Neuronal stem cell (in vitro differentiated cells): Measurements from ENCODE around the gene AIF1L.
A peak's percentile ranks its signal among the peaks of the same experiment; 100 is the strongest.
"Not testable (repeated sequence)": the region's sequence is repeated elsewhere in the genome, so short reads cannot be mapped to it uniquely, and the experiment has no call there.

Experiments
- DNase-seq: peaks from one replicate; pipeline ENCODE4 v3.0.0-alpha.2; 2013; ENCODE audit warnings: low spot score
- H2AFZ ChIP-seq: one replicate; pipeline ENCODE4 v1.6.1; 2013; ENCODE audit warnings: mild to moderate bottlenecking, low read length, inconsistent platforms
- H2AK5ac ChIP-seq: 2 replicates; pipeline ENCODE4 v1.6.1; 2013; ENCODE audit warnings: low read depth, mild to moderate bottlenecking, inconsistent platforms, low read length, moderate library complexity, mixed read lengths
- H2BK120ac ChIP-seq: 2 replicates; pipeline ENCODE4 v1.6.1; 2013; ENCODE audit warnings: low read depth, mild to moderate bottlenecking, inconsistent platforms, low read length, moderate library complexity, mixed read lengths
- H2BK12ac ChIP-seq: one replicate; pipeline ENCODE4 v1.6.1; 2013; ENCODE audit warnings: low read length, inconsistent platforms
- H2BK15ac ChIP-seq: 2 replicates; pipeline ENCODE4 v1.6.1; 2013; ENCODE audit warnings: mild to moderate bottlenecking, low read length, inconsistent platforms, mixed read lengths
- H2BK5ac ChIP-seq: one replicate; pipeline ENCODE4 v1.6.1; 2013; ENCODE audit warnings: inconsistent platforms, mild to moderate bottlenecking, low read length, moderate library complexity
- H3K14ac ChIP-seq: one replicate; pipeline ENCODE4 v1.6.1; 2013; ENCODE audit warnings: low read length, inconsistent platforms
- H3K18ac ChIP-seq: 2 replicates; pipeline ENCODE4 v1.6.1; 2013; ENCODE audit warnings: low read length, inconsistent platforms
- H3K23ac ChIP-seq: 2 replicates; pipeline ENCODE4 v1.6.1; 2013; ENCODE audit warnings: low read depth, mild to moderate bottlenecking, mixed read lengths, low read length, inconsistent platforms; ENCODE audit not compliant: poor library complexity
- H3K27ac ChIP-seq: replicated peaks from 3 replicates; pipeline ENCODE4 v1.5.1; 2013; ENCODE audit warnings: low read length, inconsistent platforms
- H3K27me3 ChIP-seq, 3 experiments: 2 replicates each; pipeline ENCODE4 v1.6.1; 2013; ENCODE audit warnings: low read length in 3 of 3, mild to moderate bottlenecking in 2 of 3, inconsistent platforms in 1 of 3, low read depth in 1 of 3, mixed read lengths in 1 of 3, moderate library complexity in 1 of 3; ENCODE audit not compliant: control insufficient read depth in 3 of 3, insufficient read depth in 3 of 3
- H3K36me3 ChIP-seq, 2 donors: replicated peaks in 1 of 2; 2 replicates each; pipeline ENCODE4 v1.6.1; 2013; ENCODE audit warnings: low read length in 2 of 2; ENCODE audit not compliant: control insufficient read depth in 2 of 2, insufficient read depth in 2 of 2
- H3K4ac ChIP-seq: 2 replicates; pipeline ENCODE4 v1.6.1; 2013; ENCODE audit warnings: inconsistent platforms, mild to moderate bottlenecking, low read length, moderate library complexity
- H3K4me1 ChIP-seq, 2 donors: 1 replicate in 1 of 2; 2 replicates in 1 of 2; pipeline ENCODE4 v1.6.1; 2013; ENCODE audit warnings: low read length in 2 of 2, low read depth in 1 of 2; ENCODE audit not compliant: control insufficient read depth in 2 of 2, insufficient read depth in 1 of 2
- H3K4me2 ChIP-seq: one replicate; pipeline ENCODE4 v1.6.1; 2013; ENCODE audit warnings: mild to moderate bottlenecking, low read length, inconsistent platforms; ENCODE audit not compliant: insufficient read depth, poor library complexity, severe bottlenecking
- H3K4me3 ChIP-seq, 2 donors: 2 replicates each; pipeline ENCODE4 v1.5.1; 2013; ENCODE audit warnings: low read length in 2 of 2, mild to moderate bottlenecking in 2 of 2, inconsistent platforms in 1 of 2, moderate library complexity in 1 of 2
- H3K79me1 ChIP-seq: one replicate; pipeline ENCODE4 v1.6.1; 2013; ENCODE audit warnings: low read depth, mild to moderate bottlenecking, inconsistent platforms, low read length, moderate library complexity
- H3K9ac ChIP-seq: one replicate; pipeline ENCODE4 v1.6.1; 2013; ENCODE audit warnings: mild to moderate bottlenecking, low read depth, low read length, inconsistent platforms; ENCODE audit not compliant: poor library complexity
- H3K9me3 ChIP-seq, 2 donors: replicated peaks in 1 of 2; 2 replicates each; pipeline versions ENCODE3 to v1.6.1; 2013; ENCODE audit warnings: low read length in 2 of 2, mild to moderate bottlenecking in 2 of 2, inconsistent platforms in 1 of 2, low read depth in 1 of 2, mixed read lengths in 1 of 2, moderate library complexity in 1 of 2; ENCODE audit not compliant: control insufficient read depth in 2 of 2, insufficient read depth in 1 of 2
- H4K8ac ChIP-seq: one replicate; pipeline ENCODE4 v1.6.1; 2013; ENCODE audit warnings: low read depth, mild to moderate bottlenecking, inconsistent platforms, low read length, moderate library complexity
- H4K91ac ChIP-seq: one replicate; pipeline ENCODE4 v1.6.1; 2013; ENCODE audit warnings: low read length, low read depth, mild to moderate bottlenecking, inconsistent platforms; ENCODE audit not compliant: poor library complexity
- WGBS, 2 donors: extraction: QIAGEN DNeasy Blood & Tissue Kit; methylation state at CpG; one replicate each; pipeline ENCODE4 v1.1.7; 2013; ENCODE audit warnings: missing lambda C conversion rate in 2 of 2, mixed read lengths in 1 of 2; ENCODE audit not compliant: insufficient read length in 2 of 2, insufficient replicate concordance in 1 of 2; ENCODE audit errors: extremely low coverage in 2 of 2; 5-methylcytosine and 5-hydroxymethylcytosine counted together

The AIF1L gene

DNA sequence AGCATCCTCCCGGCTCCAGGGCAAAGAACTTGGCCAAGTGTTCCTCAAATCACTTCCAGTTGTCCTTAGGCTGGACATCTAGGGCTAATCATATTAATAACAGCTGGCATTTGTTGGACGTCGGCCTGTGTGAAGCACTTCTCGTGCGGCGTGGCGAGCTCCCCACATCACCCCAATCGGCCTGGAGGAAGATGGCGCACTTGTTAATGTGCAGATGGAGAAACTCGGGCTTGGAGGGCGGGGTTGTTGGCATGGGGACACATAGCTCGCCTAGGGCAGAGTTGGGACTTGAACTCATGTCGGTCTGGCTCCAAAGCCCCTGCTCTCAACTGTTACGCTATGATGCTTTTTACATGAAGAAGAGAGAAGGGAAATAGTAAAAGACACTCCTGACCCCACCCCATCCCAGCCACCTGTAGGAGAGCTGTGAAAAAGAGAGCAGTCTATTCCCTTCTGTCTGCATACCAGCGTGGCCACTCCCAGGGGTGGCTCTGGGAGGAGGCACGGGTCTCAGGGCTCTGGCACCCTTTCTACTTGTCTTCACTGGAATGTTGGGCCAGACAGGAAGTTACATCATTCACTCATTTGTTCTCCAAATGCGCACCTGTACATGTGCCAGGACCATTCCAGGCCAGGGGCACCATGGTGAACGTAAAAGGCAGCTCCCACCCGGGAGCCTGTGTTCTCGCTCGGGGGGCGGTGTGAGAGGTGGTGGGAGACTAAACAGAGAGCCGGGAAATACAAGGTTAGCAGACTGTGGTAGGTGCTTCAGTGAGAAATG is 16.2 kb downstream of the AIF1L start:
- H3K9ac ChIP-seq: no peak overlapping the region
- H3K4me2 ChIP-seq: no peak overlapping the region
- H4K91ac ChIP-seq: no peak overlapping the region
- H3K27me3 ChIP-seq: no peaks in the 10 kb centered on the region
- H3K4ac ChIP-seq: peak overlapping the region; percentile 27
- H3K23ac ChIP-seq: peak overlapping the region; percentile 22
- DNase-seq: no peak
- peak overlapping the region; percentile 12 for H3K14ac ChIP-seq
- peak overlapping the region; percentile 27 for H2BK12ac ChIP-seq
- H3K27ac ChIP-seq: peak overlapping the region; percentile 97
- H3K18ac ChIP-seq: peak overlapping the region; percentile 93
- H2AK5ac ChIP-seq: peak overlapping the region; percentile 39
- no peaks in the 10 kb centered on the region for H3K9me3 ChIP-seq
- H4K8ac ChIP-seq: no peak overlapping the region
- no CpG with 5 or more reads among the region's 23 CpGs for WGBS, 2 donors
- H2BK5ac ChIP-seq: peak overlapping the region; percentile 99
- H3K4me1 ChIP-seq: peaks cover 16 to 18% of the 10 kb centered on the region in 2 donors
- no peak overlapping the region for H3K4me3 ChIP-seq
- H2AFZ ChIP-seq: peak overlapping the region; percentile 92
- peaks cover 23 to 50% of the 10 kb centered on the region in 2 donors for H3K36me3 ChIP-seq
- no peak overlapping the region for H2BK120ac ChIP-seq
- peaks cover 3% of the 10 kb centered on the region for H3K79me1 ChIP-seq
- peak overlapping the region; percentile 81 for H2BK15ac ChIP-seq

DNA sequence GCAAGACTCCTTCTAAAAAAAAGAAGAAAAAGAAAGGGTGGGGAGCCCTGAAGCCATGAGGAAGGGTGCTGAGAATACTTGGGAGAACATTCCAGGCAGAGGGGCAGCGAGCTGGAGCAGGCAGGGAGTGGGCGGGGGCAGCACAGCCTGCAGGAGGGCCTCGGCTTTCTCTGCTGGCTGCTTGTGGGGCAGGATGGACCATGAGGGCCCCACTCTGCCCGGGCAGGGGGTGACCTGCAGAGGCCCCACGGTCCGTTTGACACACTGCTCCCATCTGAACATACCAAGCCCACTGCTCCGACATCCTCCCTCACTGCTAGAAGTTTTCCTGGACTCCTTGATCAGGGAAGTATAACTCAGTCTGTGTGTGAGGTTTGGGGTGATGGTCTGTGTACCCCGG is 17.3 kb downstream of the AIF1L start:
- Histone ChIP-seq H3K27ac (no peak overlapping the region), H4K91ac (no peak overlapping the region)
- WGBS, 2 donors: no CpG with 5 or more reads among the region's 8 CpGs

DNA sequence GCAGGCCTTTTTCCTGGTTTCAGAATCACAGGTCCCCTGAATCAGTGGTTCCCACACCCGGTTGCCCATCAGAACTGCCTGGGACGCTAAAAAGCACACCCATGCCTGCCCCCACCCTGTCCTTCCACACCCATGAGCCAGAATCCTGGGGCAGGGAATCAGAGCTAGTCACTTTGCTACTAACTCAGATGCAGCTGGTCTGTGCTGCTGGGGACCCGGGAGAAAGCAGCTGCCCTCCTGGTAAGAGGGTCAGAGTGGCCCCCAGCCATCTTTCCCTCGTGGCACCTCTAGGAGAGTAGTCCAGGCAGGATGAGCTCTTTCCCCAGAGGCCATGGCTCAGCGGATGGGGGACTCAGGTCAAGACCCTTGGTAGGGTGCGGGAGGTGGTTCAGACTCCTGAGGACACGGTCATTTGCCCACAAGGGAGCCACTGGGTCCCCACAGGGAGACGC is 17.8 kb downstream of the AIF1L start:
- peaks cover 24 to 54% of the 10 kb centered on the region in 2 donors for H3K36me3 ChIP-seq
- no peak overlapping the region for H4K91ac ChIP-seq
- H2AFZ ChIP-seq: no peak overlapping the region
- no peak for DNase-seq
- peaks cover 3% of the 10 kb centered on the region for H3K79me1 ChIP-seq
- H2BK15ac ChIP-seq: no peak overlapping the region
- no peak overlapping the region for H3K4me3 ChIP-seq
- no peak overlapping the region for H3K4me2 ChIP-seq
- no peak overlapping the region for H2BK12ac ChIP-seq
- H3K27ac ChIP-seq: no peak overlapping the region
- peak overlapping the region; percentile 56 for H2BK5ac ChIP-seq
- no peak overlapping the region for H2BK120ac ChIP-seq
- H3K14ac ChIP-seq: no peak overlapping the region
- H3K4ac ChIP-seq: no peak overlapping the region
- H3K23ac ChIP-seq: peak overlapping the region; percentile 93
- peak overlapping the region; percentile 66 for H2AK5ac ChIP-seq
- no peak overlapping the region for H3K18ac ChIP-seq
- H3K4me1 ChIP-seq: peaks cover 16 to 18% of the 10 kb centered on the region in 2 donors
- H3K27me3 ChIP-seq: no peaks in the 10 kb centered on the region
- H3K9me3 ChIP-seq: no peaks in the 10 kb centered on the region
- WGBS, 2 donors: no CpG with 5 or more reads among the region's 8 CpGs
- H4K8ac ChIP-seq: no peak overlapping the region
- peak overlapping the region; percentile 50 for H3K9ac ChIP-seq

More for the DNA sequence above, 17.3 kb downstream of the AIF1L start:
- Histone ChIP-seq H3K4me3 (no peak overlapping the region), H3K9ac (no peak overlapping the region), H2AFZ (no peak overlapping the region), H2AK5ac (peak overlapping the region; percentile 78), H2BK15ac (peak overlapping the region; percentile 78), H3K9me3 (no peaks in the 10 kb centered on the region), H3K14ac (no peak overlapping the region), H3K4ac (no peak overlapping the region), H3K4me1 (peaks cover 16 to 18% of the 10 kb centered on the region in 2 donors), H3K4me2 (no peak overlapping the region), H2BK120ac (no peak overlapping the region), H3K23ac (peak overlapping the region; percentile 93), H3K18ac (peak overlapping the region; percentile 56), H2BK12ac (no peak overlapping the region), H4K8ac (no peak overlapping the region), H3K36me3 (peaks cover 24 to 51% of the 10 kb centered on the region in 2 donors), H3K79me1 (peaks cover 3% of the 10 kb centered on the region), H3K27me3 (no peaks in the 10 kb centered on the region), H2BK5ac (peak overlapping the region; percentile 56)
- DNase-seq: no peak

DNA sequence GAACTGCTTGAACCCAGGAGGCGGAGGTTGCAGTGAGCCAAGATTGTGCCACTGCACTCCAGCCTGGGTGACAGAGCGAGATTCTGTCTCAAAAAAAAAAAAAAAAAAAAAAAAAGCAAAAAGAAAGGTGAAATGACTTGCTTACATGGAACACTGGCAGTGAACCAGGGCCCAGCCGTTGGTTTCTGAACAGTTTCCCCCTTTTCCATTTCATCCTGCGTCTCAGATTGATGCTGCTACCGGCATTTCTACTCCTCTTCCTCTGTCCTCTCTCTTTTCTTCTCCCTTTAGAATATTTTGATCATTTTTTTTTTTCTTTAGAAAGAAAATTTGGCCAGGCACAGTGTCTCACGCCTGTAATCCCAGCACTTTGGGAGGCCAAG is 19.0 kb downstream of the AIF1L start:
- not testable (repeated sequence) for H2AFZ ChIP-seq, H2BK15ac ChIP-seq, H2BK120ac ChIP-seq, H4K8ac ChIP-seq, H3K9ac ChIP-seq, H3K23ac ChIP-seq, H2AK5ac ChIP-seq, DNase-seq, H3K4ac ChIP-seq, H3K4me2 ChIP-seq, H3K4me3 ChIP-seq, H2BK5ac ChIP-seq, H3K18ac ChIP-seq, H3K27me3 ChIP-seq, H3K9me3 ChIP-seq, H4K91ac ChIP-seq, H3K27ac ChIP-seq, H2BK12ac ChIP-seq, H3K14ac ChIP-seq, H3K79me1 ChIP-seq
- Histone ChIP-seq H3K4me1 (peaks cover 15 to 18% of the 10 kb centered on the region in 2 donors), H3K36me3 (peaks cover 34 to 63% of the 10 kb centered on the region in 2 donors)
- no CpG with 5 or more reads among the region's 6 CpGs for WGBS, 2 donors
